Activated CD8-positive, alpha-beta T cell treated with anti-CD3 and anti-CD28 coated beads for 36 hours (primary cell): ENCODE measurements around the gene VPS13D. TPM values are rescaled to one million over a fixed set of nuclear protein-coding genes. Genes with fewer than 3 reads are reported as not detected.

Experiments used
- ATAC-seq: fragments of 200-7000 bp; cut with Tn5 transposase; one replicate; pipeline ENCODE4 v1.10.0; 2021; ENCODE audit warnings: mild to moderate bottlenecking, moderate library complexity
- CTCF ChIA-PET: fragments of 350-600 bp; sonication (Branson Sonifier 250); formaldehyde crosslinking; loops from one replicate; lab custom pipeline; 2021; ENCODE audit warnings: antibody characterized with exemption; lab: Charles Lee
- POLR2A ChIA-PET: fragments of 350-600 bp; sonication (Branson Sonifier 250); formaldehyde crosslinking; loops from one replicate; lab custom pipeline; 2021; ENCODE audit warnings: antibody characterized with exemption; lab: Charles Lee
- DNase-seq: peaks from one replicate; pipeline ENCODE4 v3.0.0-alpha.2; 2020
- H3K27ac Mint-ChIP-seq: one replicate; pipeline ENCODE4 v1.8.0; 2021; ENCODE audit warnings: mild to moderate bottlenecking, mixed read lengths
- H3K27me3 Mint-ChIP-seq: one replicate; pipeline ENCODE4 v1.8.0; 2021; ENCODE audit warnings: mixed read lengths
- H3K36me3 Mint-ChIP-seq: one replicate; pipeline ENCODE4 v1.8.0; 2021; ENCODE audit warnings: low read depth, mixed read lengths
- H3K4me1 Mint-ChIP-seq: one replicate; pipeline ENCODE4 v1.8.0; 2021; ENCODE audit warnings: low read depth, mixed read lengths
- H3K4me3 Mint-ChIP-seq: one replicate; pipeline ENCODE4 v1.8.0; 2021; ENCODE audit warnings: mild to moderate bottlenecking, moderate library complexity, mixed read lengths
- H3K9me3 Mint-ChIP-seq: one replicate; pipeline ENCODE4 v1.8.0; 2021; ENCODE audit warnings: mixed read lengths
- CTCF ChIP-seq: fragments of 200-600 bp; IDR thresholded peaks from one replicate; pipeline ENCODE4 v1.8.0; 2022; ENCODE audit warnings: antibody characterized with exemption, mild to moderate bottlenecking
- intact Hi-C: fragments of 100-400 bp; cut with micrococcal nuclease; formaldehyde crosslinking; loops from one replicate; pipeline ENCODE4 v1.10.0; 2022
- total RNA-seq, 2 experiments: library from RNA; stranded (reverse); gene quantifications; one replicate each; pipeline ENCODE4 v1.2.3, GENCODE V29; 2021

The VPS13D gene
- total RNA-seq, 2 experiments from 2014 or later, result 28.1 to 30.7 TPM

DNA sequence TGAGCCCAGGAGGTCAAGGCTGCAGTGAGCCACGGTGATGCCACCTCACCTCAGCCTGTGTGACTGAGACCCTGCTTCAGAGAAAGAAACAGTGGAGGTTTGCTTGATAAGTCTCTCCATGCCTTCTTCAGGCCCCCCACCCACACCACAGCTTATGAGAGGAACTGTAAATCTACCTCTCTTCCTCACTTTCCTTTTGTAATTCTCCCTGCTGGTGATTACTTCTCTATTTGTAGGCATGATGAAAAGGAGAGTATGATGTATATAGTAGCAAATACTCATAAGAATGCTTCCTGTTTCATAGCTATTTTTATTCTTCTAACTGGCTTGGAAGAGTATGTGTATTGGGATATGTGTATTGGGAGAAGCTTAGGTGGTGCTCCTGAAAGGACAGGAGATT is 186.3 kb downstream of the VPS13D start:
- no peak overlapping the region for H3K4me3 Mint-ChIP-seq
- peaks cover 52% of the 10 kb centered on the region for H3K36me3 Mint-ChIP-seq
- H3K9me3 Mint-ChIP-seq, result peaks cover 1% of the 10 kb centered on the region
- CTCF ChIA-PET, result interaction anchor here (1.0 to 2.4 kb wide), 6 partner anchors 9 to 203 kb away, joined by 3 to 11 read pairs (median 5); partner anchors contain the start of gene DHRS3
- POLR2A ChIA-PET, result interaction anchor here (1.1 to 2.4 kb wide), 3 partner anchors 13 to 94 kb away, joined by 4 to 10 read pairs (median 6); no protein-coding TSS in a partner anchor
- peak overlapping the region; percentile 26 for H3K27ac Mint-ChIP-seq
- H3K4me1 Mint-ChIP-seq, result peaks cover 48% of the 10 kb centered on the region
- DNase-seq, result no peak
- intact Hi-C loops, result no loop called here
- no peak for TF ChIP-seq CTCF
- no peak for ATAC-seq
- H3K27me3 Mint-ChIP-seq, result no peaks in the 10 kb centered on the region

DNA sequence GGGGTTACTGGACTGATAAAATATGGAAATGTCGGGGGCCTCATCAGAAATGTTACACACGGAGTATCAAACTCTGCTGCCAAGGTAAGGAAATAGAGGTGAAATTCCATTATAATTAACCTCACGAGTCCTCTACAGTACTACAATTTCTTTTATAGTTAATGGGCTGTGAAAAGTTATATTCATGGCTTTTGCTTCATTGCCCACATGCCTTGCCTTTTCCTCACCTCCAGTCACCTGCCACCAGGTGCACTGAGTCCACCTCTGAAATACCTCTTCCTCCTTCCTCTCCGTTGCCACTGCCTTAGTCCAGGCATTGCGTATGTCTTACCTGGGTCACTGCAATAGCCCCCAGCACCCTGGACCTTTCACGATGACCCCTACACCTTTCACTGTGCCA is 186.9 kb downstream of the VPS13D start:
- no peak for TF ChIP-seq CTCF
- intact Hi-C loops, result no loop called here
- CTCF ChIA-PET, result interaction anchor here (1.0 to 2.4 kb wide), 6 partner anchors 9 to 242 kb away, joined by 3 to 11 read pairs (median 6); partner anchors contain the start of gene DHRS3
- H3K36me3 Mint-ChIP-seq, result peaks cover 51% of the 10 kb centered on the region
- no peak for ATAC-seq
- DNase-seq, result no peak
- H3K4me1 Mint-ChIP-seq, result peaks cover 51% of the 10 kb centered on the region
- no peaks in the 10 kb centered on the region for H3K27me3 Mint-ChIP-seq
- H3K9me3 Mint-ChIP-seq, result peaks cover 1% of the 10 kb centered on the region
- peak overlapping the region; percentile 65 for H3K27ac Mint-ChIP-seq
- POLR2A ChIA-PET, result interaction anchor here (1.7 to 2.4 kb wide), 2 partner anchors 17 to 94 kb away, joined by 6 to 10 read pairs; no protein-coding TSS in a partner anchor
- no peak overlapping the region for H3K4me3 Mint-ChIP-seq

- intact Hi-C loops, result no loop called here
- Mint-ChIP-seq H3K27ac (no peak overlapping the region), H3K4me1 (peaks cover 58% of the 10 kb centered on the region), H3K27me3 (no peaks in the 10 kb centered on the region), H3K4me3 (no peak overlapping the region), H3K36me3 (peaks cover 47% of the 10 kb centered on the region), H3K9me3 (peaks cover 1% of the 10 kb centered on the region)
- ChIA-PET CTCF (interaction anchor here (1.0 to 2.4 kb wide), 4 partner anchors 8 to 241 kb away, joined by 3 to 11 read pairs (median 6); partner anchors contain the start of gene DHRS3), POLR2A (no interaction called here)
- no peak for DNase-seq
- no peak for ATAC-seq
- TF ChIP-seq CTCF, result no peak
These were observed 187.6 kb downstream of the VPS13D start for GRCh38 chr1:12417389-12417788.

GRCh38 chr1:12420171-12420570 is 190.3 kb downstream of the VPS13D start:
- peaks cover 1% of the 10 kb centered on the region for H3K9me3 Mint-ChIP-seq
- peaks cover 63% of the 10 kb centered on the region for H3K4me1 Mint-ChIP-seq
- no peaks in the 10 kb centered on the region for H3K27me3 Mint-ChIP-seq
- intact Hi-C loops, result no loop called here
- ATAC-seq (no peak), DNase-seq (no peak)
- peaks cover 47% of the 10 kb centered on the region for H3K36me3 Mint-ChIP-seq
- TF ChIP-seq CTCF, result no peak
- CTCF ChIA-PET, result no interaction called here
- H3K27ac Mint-ChIP-seq, result no peak overlapping the region
- POLR2A ChIA-PET, result no interaction called here
- no peak overlapping the region for H3K4me3 Mint-ChIP-seq

- Mint-ChIP-seq H3K27me3 (no peaks in the 10 kb centered on the region), H3K4me1 (peaks cover 46% of the 10 kb centered on the region), H3K27ac (no peak overlapping the region), H3K4me3 (no peak overlapping the region), H3K9me3 (no peaks in the 10 kb centered on the region), H3K36me3 (peaks cover 37% of the 10 kb centered on the region)
- ChIA-PET CTCF (interaction anchor here (1.6 kb wide), 1 partner anchor 9 kb away, joined by 5 read pairs; no protein-coding TSS in a partner anchor), POLR2A (no interaction called here)
- ATAC-seq (no peak), DNase-seq (no peak)
- intact Hi-C loops, result no loop called here
- TF ChIP-seq CTCF, result no peak
These were observed 192.7 kb downstream of the VPS13D start for GRCh38 chr1:12422488-12422887.
